ENCODE results near the gene CEP83. TPM values are rescaled to one million over a fixed set of nuclear protein-coding genes. Genes with fewer than 3 reads are reported as not detected.

Gene CEP83
- total and polyA plus RNA-seq, 9 of the 15 experiments (the other 6 are each of a cell fraction or from before 2014, with no cell fraction given), result 5.3 to 40.5 (median 31.3) TPM

DNA sequence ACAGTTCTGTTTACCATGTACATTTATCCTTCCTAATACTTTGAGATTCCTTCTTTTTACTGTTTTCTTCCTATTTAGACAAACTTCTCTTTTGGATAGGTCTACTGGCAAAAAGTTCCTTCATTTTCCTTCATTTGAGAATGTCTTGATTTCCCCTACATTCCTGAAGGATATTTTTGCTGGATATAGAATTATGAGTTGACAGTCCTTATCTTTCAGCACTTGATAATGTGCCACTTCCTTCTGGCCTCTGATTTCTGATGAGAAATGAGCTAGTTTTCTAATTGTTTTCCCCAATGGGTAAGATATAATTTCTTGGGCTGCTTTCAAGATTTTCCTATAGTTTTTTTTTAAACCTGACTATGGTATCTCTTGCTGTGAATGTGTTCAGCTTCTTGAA, 75.6 kb downstream of the CEP83 start:
- no TSS peak for BruUV-seq (replicated peaks)
- no peak for ATAC-seq

DNA sequence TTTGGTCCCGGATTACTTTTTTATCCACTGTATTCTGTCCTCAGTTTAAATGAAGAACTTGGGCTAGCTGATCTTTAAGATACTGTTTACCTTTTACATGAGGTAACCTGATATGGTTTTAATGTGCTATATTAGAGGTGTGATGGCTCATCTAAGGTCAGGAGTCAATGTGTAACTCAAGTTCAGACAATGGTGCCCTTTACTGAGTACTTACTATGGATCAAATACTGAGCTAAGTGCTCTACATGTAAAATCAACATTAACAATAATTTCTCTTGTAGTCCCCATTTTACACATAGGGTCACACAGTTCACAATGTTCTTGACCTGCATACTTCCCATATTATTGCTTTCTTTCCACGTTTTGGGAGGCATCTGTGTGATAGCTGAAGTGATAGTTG, 79.2 kb downstream of the CEP83 start:
- Histone ChIP-seq H2AFZ (ENCODE audit: low read depth, low read length) (no peak overlapping the region), H3K4me3 (no peak overlapping the region), H3K9me3 (replicated peaks; ENCODE audit: control insufficient read depth, insufficient read depth, low read depth, low read length) (no peaks in the 10 kb centered on the region), H3K27me3 (ENCODE audit: control insufficient read depth in 2 of 2, insufficient read depth in 2 of 2, low read length in 2 of 2) (no peaks in the 10 kb centered on the region), H3K9ac (ENCODE audit: insufficient read depth in 1 of 2, low read depth in 2 of 2, low read length in 2 of 2) (no peak overlapping the region), H3K36me3 (ENCODE audit: control insufficient read depth, insufficient read depth, low read length) (peaks cover 27% of the 10 kb centered on the region; the same call in 1 of the 3 replicates), H3K27ac (ENCODE audit: extremely low read depth, low read depth, low read length) (no peak overlapping the region), H4K20me1 (replicated peaks; ENCODE audit: control insufficient read depth, insufficient read depth, low read length) (no peaks in the 10 kb centered on the region), H3K4me1 (replicated peaks in 1 of 2; ENCODE audit: control insufficient read depth in 2 of 2, insufficient read depth in 2 of 2, low read length in 2 of 2) (no peaks in the 10 kb centered on the region), H3K79me2 (ENCODE audit: control insufficient read depth, insufficient read depth, low read length) (no peaks in the 10 kb centered on the region), H3K9me1 (ENCODE audit: control insufficient read depth, insufficient read depth, low read length) (no peaks in the 10 kb centered on the region), H3K4me2 (ENCODE audit: insufficient read depth, low read length) (no peak overlapping the region)
- intact Hi-C loops (cut with micrococcal nuclease) (no loop called here), in situ Hi-C loops (cut with MboI) (no loop called here)
- 55% methylated on average over 2 of the region's 2 CpGs for WGBS (ENCODE audit: insufficient coverage, low coverage, missing lambda C conversion rate)
- no TSS peak for BruUV-seq (replicated peaks)
- ChIA-PET POLR2A (interaction anchor here (0.7 to 2.0 kb wide), 2 partner anchors 12 to 572 kb away, joined by 3 to 7 read pairs; no protein-coding TSS in a partner anchor), CTCF (ENCODE audit: low intra/inter-chr PET ratio) (no interaction called here)
- no peak for FAIRE-seq
- DNase-seq (ENCODE audit: extremely low read depth in 1 of 4, low spot score in 3 of 4), result no peak
- no peak for ATAC-seq
- TF ChIP-seq, protein P1, sequence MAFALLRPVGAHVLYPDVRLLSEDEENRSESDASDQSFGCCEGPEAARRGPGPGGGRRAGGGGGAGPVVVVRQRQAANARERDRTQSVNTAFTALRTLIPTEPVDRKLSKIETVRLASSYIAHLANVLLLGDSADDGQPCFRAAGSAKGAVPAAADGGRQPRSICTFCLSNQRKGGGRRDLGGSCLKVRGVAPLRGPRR (CRISPR knock-in tag; IDR thresholded peaks at IDR 0.05), result no peak
- TF ChIP-seq, protein P2, sequence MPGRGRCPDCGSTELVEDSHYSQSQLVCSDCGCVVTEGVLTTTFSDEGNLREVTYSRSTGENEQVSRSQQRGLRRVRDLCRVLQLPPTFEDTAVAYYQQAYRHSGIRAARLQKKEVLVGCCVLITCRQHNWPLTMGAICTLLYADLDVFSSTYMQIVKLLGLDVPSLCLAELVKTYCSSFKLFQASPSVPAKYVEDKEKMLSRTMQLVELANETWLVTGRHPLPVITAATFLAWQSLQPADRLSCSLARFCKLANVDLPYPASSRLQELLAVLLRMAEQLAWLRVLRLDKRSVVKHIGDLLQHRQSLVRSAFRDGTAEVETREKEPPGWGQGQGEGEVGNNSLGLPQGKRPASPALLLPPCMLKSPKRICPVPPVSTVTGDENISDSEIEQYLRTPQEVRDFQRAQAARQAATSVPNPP (IDR thresholded peaks at IDR 0.05; ENCODE audit: borderline replicate concordance, insufficient read depth, insufficient read length), result no peak
- TF ChIP-seq, protein P3, sequence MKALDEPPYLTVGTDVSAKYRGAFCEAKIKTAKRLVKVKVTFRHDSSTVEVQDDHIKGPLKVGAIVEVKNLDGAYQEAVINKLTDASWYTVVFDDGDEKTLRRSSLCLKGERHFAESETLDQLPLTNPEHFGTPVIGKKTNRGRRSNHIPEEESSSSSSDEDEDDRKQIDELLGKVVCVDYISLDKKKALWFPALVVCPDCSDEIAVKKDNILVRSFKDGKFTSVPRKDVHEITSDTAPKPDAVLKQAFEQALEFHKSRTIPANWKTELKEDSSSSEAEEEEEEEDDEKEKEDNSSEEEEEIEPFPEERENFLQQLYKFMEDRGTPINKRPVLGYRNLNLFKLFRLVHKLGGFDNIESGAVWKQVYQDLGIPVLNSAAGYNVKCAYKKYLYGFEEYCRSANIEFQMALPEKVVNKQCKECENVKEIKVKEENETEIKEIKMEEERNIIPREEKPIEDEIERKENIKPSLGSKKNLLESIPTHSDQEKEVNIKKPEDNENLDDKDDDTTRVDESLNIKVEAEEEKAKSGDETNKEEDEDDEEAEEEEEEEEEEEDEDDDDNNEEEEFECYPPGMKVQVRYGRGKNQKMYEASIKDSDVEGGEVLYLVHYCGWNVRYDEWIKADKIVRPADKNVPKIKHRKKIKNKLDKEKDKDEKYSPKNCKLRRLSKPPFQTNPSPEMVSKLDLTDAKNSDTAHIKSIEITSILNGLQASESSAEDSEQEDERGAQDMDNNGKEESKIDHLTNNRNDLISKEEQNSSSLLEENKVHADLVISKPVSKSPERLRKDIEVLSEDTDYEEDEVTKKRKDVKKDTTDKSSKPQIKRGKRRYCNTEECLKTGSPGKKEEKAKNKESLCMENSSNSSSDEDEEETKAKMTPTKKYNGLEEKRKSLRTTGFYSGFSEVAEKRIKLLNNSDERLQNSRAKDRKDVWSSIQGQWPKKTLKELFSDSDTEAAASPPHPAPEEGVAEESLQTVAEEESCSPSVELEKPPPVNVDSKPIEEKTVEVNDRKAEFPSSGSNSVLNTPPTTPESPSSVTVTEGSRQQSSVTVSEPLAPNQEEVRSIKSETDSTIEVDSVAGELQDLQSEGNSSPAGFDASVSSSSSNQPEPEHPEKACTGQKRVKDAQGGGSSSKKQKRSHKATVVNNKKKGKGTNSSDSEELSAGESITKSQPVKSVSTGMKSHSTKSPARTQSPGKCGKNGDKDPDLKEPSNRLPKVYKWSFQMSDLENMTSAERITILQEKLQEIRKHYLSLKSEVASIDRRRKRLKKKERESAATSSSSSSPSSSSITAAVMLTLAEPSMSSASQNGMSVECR (CRISPR knock-in tag; IDR thresholded peaks at IDR 0.05), result no peak
- TF ChIP-seq SRSF7 (optimal IDR thresholded peaks at IDR 0.05; ENCODE audit: low read depth, low read length), result no peak
- TF ChIP-seq FUS (optimal IDR thresholded peaks at IDR 0.05; ENCODE audit: low read depth, low read length), result no peak
- TF ChIP-seq, protein P4, sequence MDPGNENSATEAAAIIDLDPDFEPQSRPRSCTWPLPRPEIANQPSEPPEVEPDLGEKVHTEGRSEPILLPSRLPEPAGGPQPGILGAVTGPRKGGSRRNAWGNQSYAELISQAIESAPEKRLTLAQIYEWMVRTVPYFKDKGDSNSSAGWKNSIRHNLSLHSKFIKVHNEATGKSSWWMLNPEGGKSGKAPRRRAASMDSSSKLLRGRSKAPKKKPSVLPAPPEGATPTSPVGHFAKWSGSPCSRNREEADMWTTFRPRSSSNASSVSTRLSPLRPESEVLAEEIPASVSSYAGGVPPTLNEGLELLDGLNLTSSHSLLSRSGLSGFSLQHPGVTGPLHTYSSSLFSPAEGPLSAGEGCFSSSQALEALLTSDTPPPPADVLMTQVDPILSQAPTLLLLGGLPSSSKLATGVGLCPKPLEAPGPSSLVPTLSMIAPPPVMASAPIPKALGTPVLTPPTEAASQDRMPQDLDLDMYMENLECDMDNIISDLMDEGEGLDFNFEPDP (CRISPR knock-in tag; IDR thresholded peaks at IDR 0.05), result no peak
- TF ChIP-seq MCM2 (IDR thresholded peaks at IDR 0.05; ENCODE audit: low read depth), result no peak
- no peak for TF ChIP-seq ZKSCAN8 (CRISPR knock-in tag; IDR thresholded peaks at IDR 0.05)

More for the DNA sequence above, 75.6 kb downstream of the CEP83 start:
- Histone ChIP-seq H3K79me2 (ENCODE audit: control insufficient read depth, insufficient read depth, low read length) (no peaks in the 10 kb centered on the region), H3K36me3 (ENCODE audit: control insufficient read depth, insufficient read depth, low read length) (peaks cover 13% of the 10 kb centered on the region; the same call in 1 of the 3 replicates), H3K27me3 (ENCODE audit: control insufficient read depth in 2 of 2, insufficient read depth in 2 of 2, low read length in 2 of 2) (no peaks in the 10 kb centered on the region), H4K20me1 (replicated peaks; ENCODE audit: control insufficient read depth, insufficient read depth, low read length) (no peaks in the 10 kb centered on the region), H3K9me3 (replicated peaks; ENCODE audit: control insufficient read depth, insufficient read depth, low read depth, low read length) (no peaks in the 10 kb centered on the region), H3K4me2 (ENCODE audit: insufficient read depth, low read length) (no peak overlapping the region), H2AFZ (ENCODE audit: low read depth, low read length) (no peak overlapping the region), H3K9me1 (ENCODE audit: control insufficient read depth, insufficient read depth, low read length) (no peaks in the 10 kb centered on the region), H3K4me1 (replicated peaks in 1 of 2; ENCODE audit: control insufficient read depth in 2 of 2, insufficient read depth in 2 of 2, low read length in 2 of 2) (peaks cover 0 to 3% of the 10 kb centered on the region in 2 experiments; a peak in 1 of 5 replicates), H3K9ac (ENCODE audit: insufficient read depth in 1 of 2, low read depth in 2 of 2, low read length in 2 of 2) (no peak overlapping the region), H3K27ac (ENCODE audit: extremely low read depth, low read depth, low read length) (no peak overlapping the region), H3K4me3 (no peak overlapping the region)
- in situ Hi-C loops (cut with MboI) (no loop called here), intact Hi-C loops (cut with micrococcal nuclease) (no loop called here)
- POLR2A ChIA-PET, result no interaction called here
- TF ChIP-seq EHMT2 (IDR thresholded peaks at IDR 0.05) (no peak), ZFP1 (CRISPR knock-in tag; IDR thresholded peaks at IDR 0.05) (peak; percentile 64)
- DNase-seq (ENCODE audit: extremely low read depth in 1 of 4, low spot score in 3 of 4), result no peak
- CTCF ChIA-PET (ENCODE audit: low intra/inter-chr PET ratio), result no interaction called here
- FAIRE-seq, result no peak

All from K562 (cell line).